AG09309 (cell line): Measurements from ENCODE around the gene DCTN2.
A peak's percentile ranks its signal among the peaks of the same experiment; 100 is the strongest.
"Not testable (repeated sequence)": the region's sequence is repeated elsewhere in the genome, so short reads cannot be mapped to it uniquely, and the experiment has no call there.

Experiments used
- DNase-seq: peaks from one replicate; pipeline ENCODE4 v3.0.0-alpha.2; 2010; ENCODE audit warnings: low read depth
- H3K4me3 ChIP-seq: 2 replicates; pipeline ENCODE4 v1.5.1; 2011; ENCODE audit warnings: mild to moderate bottlenecking, low read depth, low read length, moderate library complexity; ENCODE audit not compliant: control insufficient read depth
- CTCF ChIP-seq: IDR thresholded peaks from 2 replicates; pipeline ENCODE4 v1.5.1; 2011; ENCODE audit warnings: mild to moderate bottlenecking, low read depth, low read length, inconsistent platforms; ENCODE audit not compliant: insufficient read depth, control insufficient read depth; ENCODE audit errors: missing control alignments

The DCTN2 gene

GRCh38 chr12:57546438-57547287, at the start of gene DCTN2:
Gene DCTN2, minus strand, starts transcription at chr12:57547192. Its CDS starts 129 bp downstream, at chr12:57547063.
- peak within 1 kb of the TSS; percentile 71 for H3K4me3 ChIP-seq
- peak; percentile 88 for DNase-seq
- TF ChIP-seq CTCF, result no peak

- H3K4me3 ChIP-seq, result no peak overlapping the region
- no peak for DNase-seq
- TF ChIP-seq CTCF, result no peak
These were observed 46.2 kb upstream of the DCTN2 start for GRCh38 chr12:57593187-57593586.

GRCh38 chr12:57592551-57593165, 45.7 kb upstream of the DCTN2 start:
- no peak for TF ChIP-seq CTCF
- H3K4me3 ChIP-seq, result no peak overlapping the region
- DNase-seq, result no peak

- TF ChIP-seq CTCF, result no peak
- no peak for DNase-seq
- H3K4me3 ChIP-seq, result peak overlapping the region; percentile 90
These were observed 44.9 kb upstream of the DCTN2 start for GRCh38 chr12:57591782-57592325.

GRCh38 chr12:57590864-57591781, 44.1 kb upstream of the DCTN2 start, which contains the start of gene PIP4K2C:
Gene PIP4K2C, plus strand, starts transcription at chr12:57591192. Its CDS starts 98 bp downstream, at chr12:57591290.
- peak within 1 kb of the TSS; percentile 90 for H3K4me3 ChIP-seq
- DNase-seq, result no peak
- no peak for TF ChIP-seq CTCF

GRCh38 chr12:57590479-57590863, 43.5 kb upstream of the DCTN2 start:
- no peak for DNase-seq
- TF ChIP-seq CTCF, result no peak
- peak overlapping the region; percentile 90 for H3K4me3 ChIP-seq

- H3K4me3 ChIP-seq, DNase-seq: not testable (repeated sequence)
These were observed 42.1 kb upstream of the DCTN2 start for GRCh38 chr12:57588951-57589610.
